HEK293T (cell line): ENCODE data around the gene RTKN.

Experiments used
- ARNT ChIP-seq: fragments of 450-650 bp; IDR thresholded peaks from 2 replicates; pipeline ENCODE4 v1.6.1; 2017; ENCODE audit warnings: mild to moderate bottlenecking
- BHLHE40 ChIP-seq: fragments of 450-650 bp; IDR thresholded peaks from 2 replicates; pipeline ENCODE4 v1.6.1; 2016; ENCODE audit warnings: mild to moderate bottlenecking, moderate library complexity, borderline replicate concordance
- ELF4 ChIP-seq: fragments of 450-650 bp; IDR thresholded peaks from 2 replicates; pipeline ENCODE4 v1.6.1; 2017; ENCODE audit warnings: antibody characterized with exemption
- FOXK2 ChIP-seq: fragments of 450-650 bp; IDR thresholded peaks from 2 replicates; pipeline ENCODE4 v1.6.1; 2016; ENCODE audit warnings: mild to moderate bottlenecking
- FOXM1 ChIP-seq: fragments of 450-650 bp; IDR thresholded peaks from 2 replicates; pipeline ENCODE4 v1.6.1; 2017; ENCODE audit warnings: mild to moderate bottlenecking, borderline replicate concordance
- HDGF ChIP-seq: fragments of 450-650 bp; IDR thresholded peaks from 2 replicates; pipeline ENCODE4 v1.6.1; 2017; ENCODE audit warnings: antibody characterized with exemption, borderline replicate concordance
- LEF1 ChIP-seq: fragments of 450-650 bp; IDR thresholded peaks from 2 replicates; pipeline ENCODE4 v1.6.1; 2017; ENCODE audit warnings: mild to moderate bottlenecking, borderline replicate concordance
- NFRKB ChIP-seq: fragments of 450-650 bp; IDR thresholded peaks from 2 replicates; pipeline ENCODE4 v1.6.1; 2016; ENCODE audit warnings: mild to moderate bottlenecking, moderate library complexity
- PKNOX1 ChIP-seq: fragments of 450-650 bp; IDR thresholded peaks from 2 replicates; pipeline ENCODE4 v1.6.1; 2016
- SP1 ChIP-seq: fragments of 450-650 bp; IDR thresholded peaks from 2 replicates; pipeline ENCODE4 v1.6.1; 2017
- SUZ12 ChIP-seq: fragments of 450-650 bp; IDR thresholded peaks from 2 replicates; pipeline ENCODE4 v1.6.1; 2016; ENCODE audit warnings: mild to moderate bottlenecking
- TARDBP ChIP-seq: fragments of 450-650 bp; IDR thresholded peaks from 2 replicates; pipeline ENCODE4 v1.6.1; 2016
- ZNF384 ChIP-seq: fragments of 450-650 bp; IDR thresholded peaks from 2 replicates; pipeline ENCODE4 v1.6.1; 2016

- no peak for TF ChIP-seq SP1
- TF ChIP-seq NFRKB = no peak
- TF ChIP-seq ELF4 = no peak
- TF ChIP-seq ZNF384 = peak; percentile 89
- TF ChIP-seq PKNOX1 = no peak
- no peak for TF ChIP-seq FOXM1
- TF ChIP-seq LEF1 = no peak
- no peak for TF ChIP-seq BHLHE40
- TF ChIP-seq ARNT = no peak
- no peak for TF ChIP-seq TARDBP
- no peak for TF ChIP-seq SUZ12
- no peak for TF ChIP-seq HDGF
- no peak for TF ChIP-seq FOXK2
Measured at GRCh38 chr2:74471332-74472065, 29.8 kb upstream of the RTKN start.
